GM18508 (cell line): ENCODE measurements around the gene CEP295NL.
"Not testable (repeated sequence)": the region's sequence is repeated elsewhere in the genome, so short reads cannot be mapped to it uniquely, and the experiment has no call there.

Source experiments
- ATAC-seq: cut with Tn5 transposase; IDR thresholded peaks from one replicate; pipeline ENCODE4 v1.9.1; 2021; ENCODE audit warnings: moderate number of reproducible peaks; ENCODE audit not compliant: insufficient read depth, unreplicated experiment

Gene CEP295NL, protein sequence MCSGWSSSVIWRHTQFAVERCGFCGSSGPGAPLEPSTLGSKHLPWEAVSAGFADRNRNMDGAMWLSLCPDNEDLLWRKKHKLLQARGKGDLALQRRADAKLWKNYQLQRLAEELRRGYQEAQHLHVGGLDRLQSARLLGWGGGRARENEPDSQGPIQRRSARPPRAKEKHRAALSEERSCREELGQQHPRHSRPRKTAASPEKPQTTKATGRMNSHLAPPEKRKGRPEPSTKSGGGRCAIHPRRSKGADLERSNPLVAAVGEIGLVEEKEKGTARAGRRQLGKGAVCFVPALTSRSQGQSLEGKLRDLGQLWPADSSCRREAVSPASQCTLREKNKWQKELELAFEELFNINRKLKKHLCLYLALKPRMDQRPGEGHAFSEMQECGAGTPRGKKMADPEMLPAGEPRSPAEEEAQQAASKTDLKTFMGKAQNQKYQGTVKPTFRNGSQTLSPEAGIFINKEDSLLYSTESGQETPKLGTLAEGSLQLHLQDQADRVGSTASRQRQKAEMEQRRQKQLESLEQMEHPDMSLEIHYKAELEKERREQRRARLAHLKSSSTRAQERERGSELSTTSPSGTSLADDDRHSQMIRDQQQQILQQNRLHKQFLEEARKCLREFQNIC

GRCh38 chr17:78903101-78903779 is at the start of gene CEP295NL:
Gene CEP295NL (minus strand): TSS chr17:78903201. CDS start chr17:78901828, 1,373 bp downstream.
- no peak for ATAC-seq

- no peak for ATAC-seq
Observed at GRCh38 chr17:78952706-78953105, 49.7 kb upstream of the CEP295NL start.

DNA sequence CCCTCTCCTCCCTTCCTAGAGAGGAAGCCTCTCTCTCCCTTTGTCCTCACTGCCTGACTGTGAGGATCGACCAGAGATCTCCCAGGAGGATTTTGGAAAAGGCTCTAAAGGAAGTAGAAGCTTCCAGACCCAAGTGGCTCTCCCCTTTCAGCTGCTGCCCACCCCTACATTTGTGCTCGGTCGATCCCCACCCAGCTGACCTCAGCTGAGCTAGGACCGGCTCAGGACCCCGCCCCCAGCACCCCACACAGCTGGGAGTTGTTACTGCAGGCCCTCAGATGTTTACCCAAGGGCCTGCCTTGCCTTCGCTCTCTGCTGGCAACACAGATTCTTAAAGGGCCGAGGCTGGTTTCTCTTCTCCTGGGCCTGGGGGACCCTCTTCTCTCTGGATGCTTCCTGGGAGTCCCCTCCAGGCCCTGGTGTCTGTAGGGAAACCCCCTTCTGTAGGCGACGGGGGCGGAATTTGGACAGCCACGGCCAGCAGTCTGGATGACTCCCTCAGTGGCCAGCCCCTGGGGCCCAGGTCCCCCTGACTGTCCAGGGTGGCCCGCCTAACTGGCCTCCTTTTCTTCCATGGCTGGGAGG is 49.1 kb upstream of the CEP295NL start:
- ATAC-seq = no peak

DNA sequence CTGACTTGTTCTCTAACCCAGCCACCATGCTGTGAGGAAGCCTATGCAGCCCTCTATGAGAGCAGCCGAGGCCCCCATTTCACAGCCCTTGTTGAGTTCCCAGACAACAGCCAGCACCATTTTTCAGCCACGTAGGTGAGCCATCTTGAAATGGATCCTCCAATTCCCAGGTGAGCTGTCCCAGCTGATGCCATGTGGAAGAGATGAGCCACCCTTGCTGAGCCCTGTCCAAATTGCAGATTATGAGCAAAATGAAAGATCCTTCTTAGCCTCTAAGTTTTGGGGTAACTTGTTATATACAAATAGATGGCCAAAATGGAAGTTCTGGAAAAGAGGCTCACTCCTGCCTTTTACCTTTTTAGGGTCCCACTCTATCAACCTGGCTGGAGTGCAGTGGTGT is 47.9 kb upstream of the CEP295NL start:
- ATAC-seq = no peak

DNA sequence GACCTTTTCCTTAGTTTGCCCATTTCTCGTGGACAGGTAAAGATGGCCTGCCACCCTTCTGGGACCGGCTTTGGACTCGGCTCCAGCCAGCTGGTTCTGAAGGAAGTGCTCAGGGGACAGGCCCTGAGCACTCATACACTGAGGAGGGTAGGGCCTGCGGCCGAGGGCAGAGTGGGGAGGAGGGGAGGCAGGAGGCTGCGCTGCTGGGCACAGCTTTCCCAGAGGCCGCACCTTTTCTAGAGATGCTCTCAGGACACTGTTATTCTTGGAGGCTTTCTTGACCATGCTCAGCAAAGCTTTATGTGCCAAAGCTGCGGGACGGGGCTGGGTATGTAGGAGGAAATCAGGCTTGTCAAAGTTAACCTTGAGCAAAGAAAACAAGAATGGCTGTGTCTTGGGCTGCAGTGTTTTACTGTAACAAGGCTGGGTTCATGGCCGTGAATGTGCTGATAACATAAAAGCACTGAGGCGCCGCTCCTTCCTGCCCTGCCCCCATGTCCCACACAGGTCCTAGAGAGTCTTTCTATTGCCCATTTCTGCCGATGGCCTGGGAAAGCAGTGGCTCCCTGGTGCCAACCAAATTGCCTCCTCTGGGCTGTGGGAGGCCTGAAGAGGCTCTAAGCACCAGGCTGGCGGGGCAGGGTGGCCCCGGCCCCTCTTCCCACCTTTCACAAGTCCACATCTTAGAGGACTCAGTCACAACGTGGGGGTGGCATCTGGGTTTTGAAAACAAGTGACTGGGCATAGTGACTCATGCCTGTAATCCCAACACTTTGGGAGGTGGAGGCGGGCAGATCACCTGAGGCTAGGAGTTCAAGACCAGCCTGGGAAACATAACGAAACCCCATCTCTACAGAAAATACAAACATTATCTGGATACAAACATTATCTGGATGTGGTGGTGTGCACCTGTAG is 44.5 kb upstream of the CEP295NL start:
- no peak for ATAC-seq

GRCh38 chr17:78946631-78947030 is 43.6 kb upstream of the CEP295NL start:
- no peak for ATAC-seq

- no peak for ATAC-seq
Observed at GRCh38 chr17:78946131-78946530, 43.1 kb upstream of the CEP295NL start.

DNA sequence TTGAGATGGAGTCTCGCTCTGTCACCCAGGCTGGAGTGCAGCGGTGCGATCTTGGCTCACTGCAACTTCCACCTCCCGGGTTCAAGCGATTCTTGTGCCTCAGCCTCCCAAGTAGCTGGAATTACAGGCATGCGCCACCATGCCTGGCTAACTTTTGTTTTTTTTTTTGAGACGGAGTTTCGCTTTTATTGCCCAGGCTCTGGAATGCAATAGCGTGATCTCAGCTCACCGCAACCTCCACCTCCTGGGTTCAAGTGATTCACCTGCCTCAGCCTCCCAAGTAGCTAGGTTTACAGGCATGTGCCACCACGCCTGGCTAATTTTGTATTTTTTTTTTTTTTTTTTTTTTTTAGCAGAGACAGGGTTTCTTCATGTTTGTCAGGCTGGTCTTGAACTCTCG is 42.5 kb upstream of the CEP295NL start:
- ATAC-seq = not testable (repeated sequence)

DNA sequence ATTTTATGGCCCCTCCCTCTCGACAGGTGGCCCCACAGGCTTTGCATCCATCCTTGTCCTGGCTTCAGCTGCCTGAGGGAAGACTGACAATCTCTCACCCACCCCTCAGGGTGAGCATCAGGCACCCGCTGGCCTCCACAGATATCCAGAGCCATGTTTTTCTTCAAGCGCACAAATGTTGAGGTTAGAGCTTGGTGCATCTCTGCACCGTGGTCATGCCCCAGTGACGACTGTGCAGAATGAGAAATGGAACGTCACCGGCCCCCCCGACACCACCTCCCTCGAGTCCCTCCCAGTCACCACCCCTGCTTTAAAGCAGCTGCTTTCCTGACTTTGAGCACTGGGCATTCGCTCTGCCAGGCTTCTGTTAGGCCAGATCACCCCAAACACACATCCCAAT is 42.0 kb upstream of the CEP295NL start:
- no peak for ATAC-seq

GRCh38 chr17:78944026-78944425 is 41.0 kb upstream of the CEP295NL start:
- ATAC-seq = no peak

DNA sequence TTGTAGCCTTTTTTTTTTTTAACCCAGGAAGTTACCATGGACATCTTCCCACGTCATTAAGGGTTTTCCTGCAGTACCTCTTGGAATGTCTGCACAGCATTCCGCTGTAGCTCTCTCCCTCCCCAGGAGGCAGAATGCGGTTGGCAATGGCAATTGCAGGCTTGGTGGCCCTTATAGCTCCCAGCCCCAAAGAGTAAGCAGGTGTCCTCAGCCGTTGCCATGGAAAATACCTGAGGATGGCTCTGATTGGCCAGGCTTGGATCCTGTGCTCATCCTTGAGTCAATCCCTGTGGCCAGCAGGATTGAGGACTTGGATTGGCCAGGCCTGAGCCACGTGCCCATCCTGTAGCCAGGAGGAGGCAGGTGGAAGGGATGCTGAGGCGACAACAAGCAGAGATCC is 37.7 kb upstream of the CEP295NL start:
- ATAC-seq = no peak

GRCh38 chr17:78940258-78940657 is 37.3 kb upstream of the CEP295NL start:
- ATAC-seq = no peak

DNA sequence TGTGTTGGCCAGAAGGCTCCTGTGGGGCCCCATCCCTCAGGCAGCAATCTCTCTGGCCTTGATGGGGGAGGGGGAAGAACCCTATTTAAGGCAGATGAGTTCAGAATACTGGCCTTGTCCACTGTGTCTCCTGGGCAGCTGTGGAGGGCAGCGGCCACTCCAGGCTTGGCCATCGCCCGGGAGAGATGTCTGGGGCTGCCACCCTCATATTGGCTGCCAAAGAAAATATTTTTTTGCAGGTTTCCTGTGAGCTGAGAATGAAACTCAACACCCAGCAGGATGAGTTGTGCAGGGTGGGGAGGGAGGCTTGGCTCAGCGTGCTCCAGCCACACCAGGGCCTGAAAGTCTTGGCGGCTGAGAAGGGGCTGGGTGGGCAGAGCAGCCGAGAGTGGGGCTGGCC is 36.6 kb upstream of the CEP295NL start:
- ATAC-seq = no peak

- no peak for ATAC-seq
Observed at GRCh38 chr17:78937561-78937960, 34.6 kb upstream of the CEP295NL start.

GRCh38 chr17:78935419-78936323 is 32.7 kb upstream of the CEP295NL start:
- ATAC-seq = no peak

GRCh38 chr17:78934681-78935418 is 31.8 kb upstream of the CEP295NL start:
- no peak for ATAC-seq

- no peak for ATAC-seq
Observed at GRCh38 chr17:78933959-78934568, 31.1 kb upstream of the CEP295NL start.
